ENCODE data around the gene NXPH3.

DNA sequence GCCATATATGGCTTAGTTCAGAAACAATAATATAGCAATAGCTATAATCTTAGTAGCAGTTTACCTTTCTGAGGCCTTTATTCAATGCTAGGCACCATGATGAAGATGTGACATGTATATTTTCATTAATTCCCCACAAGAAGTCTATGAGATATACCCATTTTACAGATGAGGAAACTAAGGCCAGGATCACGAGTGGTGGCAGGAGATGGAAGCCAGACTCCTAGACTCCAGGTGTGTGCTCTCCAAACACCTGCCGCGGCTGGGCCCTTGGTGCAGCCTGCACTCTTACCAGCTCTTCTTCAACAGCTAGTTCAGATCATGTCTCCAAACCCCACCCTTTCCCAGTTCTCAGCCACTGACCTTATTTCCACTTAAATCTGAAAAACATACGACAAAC, 15.2 kb downstream of the NXPH3 start:
- TF ChIP-seq, protein P1, sequence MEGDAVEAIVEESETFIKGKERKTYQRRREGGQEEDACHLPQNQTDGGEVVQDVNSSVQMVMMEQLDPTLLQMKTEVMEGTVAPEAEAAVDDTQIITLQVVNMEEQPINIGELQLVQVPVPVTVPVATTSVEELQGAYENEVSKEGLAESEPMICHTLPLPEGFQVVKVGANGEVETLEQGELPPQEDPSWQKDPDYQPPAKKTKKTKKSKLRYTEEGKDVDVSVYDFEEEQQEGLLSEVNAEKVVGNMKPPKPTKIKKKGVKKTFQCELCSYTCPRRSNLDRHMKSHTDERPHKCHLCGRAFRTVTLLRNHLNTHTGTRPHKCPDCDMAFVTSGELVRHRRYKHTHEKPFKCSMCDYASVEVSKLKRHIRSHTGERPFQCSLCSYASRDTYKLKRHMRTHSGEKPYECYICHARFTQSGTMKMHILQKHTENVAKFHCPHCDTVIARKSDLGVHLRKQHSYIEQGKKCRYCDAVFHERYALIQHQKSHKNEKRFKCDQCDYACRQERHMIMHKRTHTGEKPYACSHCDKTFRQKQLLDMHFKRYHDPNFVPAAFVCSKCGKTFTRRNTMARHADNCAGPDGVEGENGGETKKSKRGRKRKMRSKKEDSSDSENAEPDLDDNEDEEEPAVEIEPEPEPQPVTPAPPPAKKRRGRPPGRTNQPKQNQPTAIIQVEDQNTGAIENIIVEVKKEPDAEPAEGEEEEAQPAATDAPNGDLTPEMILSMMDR (IDR thresholded peaks at IDR 0.05; ENCODE audit: low read length) = no peak
- TF ChIP-seq EZH2 (IDR thresholded peaks at IDR 0.05; ENCODE audit: borderline replicate concordance, low read length) = no peak

Data from OCI-LY1 (cell line).